Subcutaneous adipose tissue (tissue), 4 donors: ENCODE data around the gene RBM33. TPM values are rescaled to one million over a fixed set of nuclear protein-coding genes. Genes with fewer than 3 reads are reported as not detected.

ENCODE experiments used
- CTCF ChIP-seq: fragments of 450-650 bp; IDR thresholded peaks from one replicate; pipeline ENCODE4 v1.5.1; 2016; ENCODE audit warnings: low read depth, mild to moderate bottlenecking, control low read depth, antibody characterized with exemption, moderate library complexity
- total RNA-seq, 4 donors: library from RNA; depleted of rRNA; stranded (reverse); fragments of >200 nt; gene quantifications; one replicate each; pipeline ENCODE4 v1.1.0, GENCODE V29; 2016

RBM33 gene
- total RNA-seq, 4 donors from 2014 or later: 33.9 to 69.1 (median 46.2) TPM

GRCh38 chr7:155743177-155743576 is 98.7 kb downstream of the RBM33 start:
- TF ChIP-seq CTCF: no peak

GRCh38 chr7:155744971-155745683 is 100.7 kb downstream of the RBM33 start:
- TF ChIP-seq CTCF: no peak

GRCh38 chr7:155745737-155746136 is 101.3 kb downstream of the RBM33 start:
- TF ChIP-seq CTCF: no peak

- no peak for TF ChIP-seq CTCF
Measured at GRCh38 chr7:155746188-155746587, 101.7 kb downstream of the RBM33 start.

- no peak for TF ChIP-seq CTCF
Measured at GRCh38 chr7:155747209-155747608, 102.7 kb downstream of the RBM33 start.

- TF ChIP-seq CTCF: no peak
Measured at GRCh38 chr7:155749578-155749977, 105.1 kb downstream of the RBM33 start.

GRCh38 chr7:155750255-155751125 is 106.0 kb downstream of the RBM33 start:
- no peak for TF ChIP-seq CTCF
